GM23338 (cell line): ENCODE measurements around the gene SUSD2.

Source experiments
- CREB1 ChIP-seq: fragments of 250-450 bp; sonication (Bioruptor Pico); IDR thresholded peaks from 2 replicates; pipeline ENCODE4 v1.5.0; 2020; ENCODE audit warnings: low read depth, mild to moderate bottlenecking, moderate library complexity
- EZH2 ChIP-seq: fragments of 200-600 bp; sonication (generic); IDR thresholded peaks from one replicate; pipeline ENCODE4 v1.8.0; 2017; ENCODE audit warnings: antibody characterized with exemption, mild to moderate bottlenecking, low read depth; ENCODE audit not compliant: unreplicated experiment
- EZH2phosphoT487 ChIP-seq: fragments of 200-600 bp; sonication (generic); IDR thresholded peaks from one replicate; pipeline ENCODE4 v1.8.1; 2018; ENCODE audit warnings: antibody characterized with exemption; ENCODE audit not compliant: unreplicated experiment
- JUNB ChIP-seq: IDR thresholded peaks from one replicate; pipeline ENCODE4 v1.6.1; 2016; ENCODE audit warnings: antibody characterized with exemption; ENCODE audit not compliant: unreplicated experiment
- NANOG ChIP-seq: IDR thresholded peaks from 2 replicates; pipeline ENCODE4 v1.6.1; 2016; ENCODE audit warnings: antibody characterized with exemption, borderline replicate concordance
- POLR2AphosphoS5 ChIP-seq: IDR thresholded peaks from 2 replicates; pipeline ENCODE4 v1.6.1; 2016; ENCODE audit warnings: antibody characterized with exemption, low read depth
- STAT1 ChIP-seq: IDR thresholded peaks from one replicate; pipeline ENCODE4 v1.6.1; 2016; ENCODE audit warnings: antibody characterized with exemption; ENCODE audit not compliant: unreplicated experiment
- ZNF114 ChIP-seq: fragments of 250-450 bp; sonication (Bioruptor Pico); IDR thresholded peaks from 2 replicates; pipeline ENCODE4 v1.5.0; 2020; ENCODE audit warnings: mild to moderate bottlenecking, moderate library complexity
- TF ChIP-seq, protein P1 (sequence below), 2 experiments: fragments of 200-600 bp in 1 of 2; sonication (generic) in 1 of 2; conservative IDR thresholded peaks; 2 replicates each; pipeline versions ENCODE4 v1.5.1 to v1.6.1; 2016 to 2017; ENCODE audit warnings: antibody characterized with exemption in 2 of 2, low read depth in 2 of 2, mild to moderate bottlenecking in 2 of 2, moderate library complexity in 1 of 2
- TF ChIP-seq, protein P2 (sequence below): IDR thresholded peaks from one replicate; pipeline ENCODE4 v1.6.1; 2018; ENCODE audit warnings: antibody characterized with exemption; ENCODE audit not compliant: unreplicated experiment
- TF ChIP-seq, protein P3 (sequence below): fragments of 250-450 bp; sonication (Bioruptor Pico); IDR thresholded peaks from 2 replicates; pipeline ENCODE4 v1.5.0; 2020; ENCODE audit warnings: mild to moderate bottlenecking, moderate library complexity
- TF ChIP-seq, protein P4 (sequence below): IDR thresholded peaks from 2 replicates; pipeline ENCODE4 v1.6.1; 2016; ENCODE audit warnings: antibody characterized with exemption

DNA sequence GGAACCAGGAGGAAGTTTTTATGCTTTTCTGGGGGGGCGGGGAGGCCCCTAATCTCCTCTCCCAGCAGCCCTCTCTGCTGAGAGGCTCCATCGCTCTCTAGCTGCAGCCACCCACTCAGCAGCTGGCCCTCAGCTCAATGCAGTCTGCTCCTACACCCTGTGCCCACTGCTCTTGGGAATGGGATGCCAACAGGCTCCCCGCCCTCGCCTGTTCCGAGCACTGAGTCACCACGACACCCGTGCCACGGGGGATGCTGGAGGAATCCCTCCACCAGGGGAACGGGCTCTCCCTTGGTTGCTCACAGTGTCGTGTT lies 23.5 kb upstream of the SUSD2 start:
- TF ChIP-seq, protein P1, sequence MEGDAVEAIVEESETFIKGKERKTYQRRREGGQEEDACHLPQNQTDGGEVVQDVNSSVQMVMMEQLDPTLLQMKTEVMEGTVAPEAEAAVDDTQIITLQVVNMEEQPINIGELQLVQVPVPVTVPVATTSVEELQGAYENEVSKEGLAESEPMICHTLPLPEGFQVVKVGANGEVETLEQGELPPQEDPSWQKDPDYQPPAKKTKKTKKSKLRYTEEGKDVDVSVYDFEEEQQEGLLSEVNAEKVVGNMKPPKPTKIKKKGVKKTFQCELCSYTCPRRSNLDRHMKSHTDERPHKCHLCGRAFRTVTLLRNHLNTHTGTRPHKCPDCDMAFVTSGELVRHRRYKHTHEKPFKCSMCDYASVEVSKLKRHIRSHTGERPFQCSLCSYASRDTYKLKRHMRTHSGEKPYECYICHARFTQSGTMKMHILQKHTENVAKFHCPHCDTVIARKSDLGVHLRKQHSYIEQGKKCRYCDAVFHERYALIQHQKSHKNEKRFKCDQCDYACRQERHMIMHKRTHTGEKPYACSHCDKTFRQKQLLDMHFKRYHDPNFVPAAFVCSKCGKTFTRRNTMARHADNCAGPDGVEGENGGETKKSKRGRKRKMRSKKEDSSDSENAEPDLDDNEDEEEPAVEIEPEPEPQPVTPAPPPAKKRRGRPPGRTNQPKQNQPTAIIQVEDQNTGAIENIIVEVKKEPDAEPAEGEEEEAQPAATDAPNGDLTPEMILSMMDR (conservative IDR thresholded peaks at IDR 0.05; ENCODE audit: low read depth in 2 of 2), result no peak
- no peak for TF ChIP-seq POLR2AphosphoS5
- no peak for TF ChIP-seq CREB1 (CRISPR knock-in tag)
- no peak for TF ChIP-seq EZH2
- TF ChIP-seq, protein P2, sequence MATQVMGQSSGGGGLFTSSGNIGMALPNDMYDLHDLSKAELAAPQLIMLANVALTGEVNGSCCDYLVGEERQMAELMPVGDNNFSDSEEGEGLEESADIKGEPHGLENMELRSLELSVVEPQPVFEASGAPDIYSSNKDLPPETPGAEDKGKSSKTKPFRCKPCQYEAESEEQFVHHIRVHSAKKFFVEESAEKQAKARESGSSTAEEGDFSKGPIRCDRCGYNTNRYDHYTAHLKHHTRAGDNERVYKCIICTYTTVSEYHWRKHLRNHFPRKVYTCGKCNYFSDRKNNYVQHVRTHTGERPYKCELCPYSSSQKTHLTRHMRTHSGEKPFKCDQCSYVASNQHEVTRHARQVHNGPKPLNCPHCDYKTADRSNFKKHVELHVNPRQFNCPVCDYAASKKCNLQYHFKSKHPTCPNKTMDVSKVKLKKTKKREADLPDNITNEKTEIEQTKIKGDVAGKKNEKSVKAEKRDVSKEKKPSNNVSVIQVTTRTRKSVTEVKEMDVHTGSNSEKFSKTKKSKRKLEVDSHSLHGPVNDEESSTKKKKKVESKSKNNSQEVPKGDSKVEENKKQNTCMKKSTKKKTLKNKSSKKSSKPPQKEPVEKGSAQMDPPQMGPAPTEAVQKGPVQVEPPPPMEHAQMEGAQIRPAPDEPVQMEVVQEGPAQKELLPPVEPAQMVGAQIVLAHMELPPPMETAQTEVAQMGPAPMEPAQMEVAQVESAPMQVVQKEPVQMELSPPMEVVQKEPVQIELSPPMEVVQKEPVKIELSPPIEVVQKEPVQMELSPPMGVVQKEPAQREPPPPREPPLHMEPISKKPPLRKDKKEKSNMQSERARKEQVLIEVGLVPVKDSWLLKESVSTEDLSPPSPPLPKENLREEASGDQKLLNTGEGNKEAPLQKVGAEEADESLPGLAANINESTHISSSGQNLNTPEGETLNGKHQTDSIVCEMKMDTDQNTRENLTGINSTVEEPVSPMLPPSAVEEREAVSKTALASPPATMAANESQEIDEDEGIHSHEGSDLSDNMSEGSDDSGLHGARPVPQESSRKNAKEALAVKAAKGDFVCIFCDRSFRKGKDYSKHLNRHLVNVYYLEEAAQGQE, result no peak
- TF ChIP-seq, protein P3, sequence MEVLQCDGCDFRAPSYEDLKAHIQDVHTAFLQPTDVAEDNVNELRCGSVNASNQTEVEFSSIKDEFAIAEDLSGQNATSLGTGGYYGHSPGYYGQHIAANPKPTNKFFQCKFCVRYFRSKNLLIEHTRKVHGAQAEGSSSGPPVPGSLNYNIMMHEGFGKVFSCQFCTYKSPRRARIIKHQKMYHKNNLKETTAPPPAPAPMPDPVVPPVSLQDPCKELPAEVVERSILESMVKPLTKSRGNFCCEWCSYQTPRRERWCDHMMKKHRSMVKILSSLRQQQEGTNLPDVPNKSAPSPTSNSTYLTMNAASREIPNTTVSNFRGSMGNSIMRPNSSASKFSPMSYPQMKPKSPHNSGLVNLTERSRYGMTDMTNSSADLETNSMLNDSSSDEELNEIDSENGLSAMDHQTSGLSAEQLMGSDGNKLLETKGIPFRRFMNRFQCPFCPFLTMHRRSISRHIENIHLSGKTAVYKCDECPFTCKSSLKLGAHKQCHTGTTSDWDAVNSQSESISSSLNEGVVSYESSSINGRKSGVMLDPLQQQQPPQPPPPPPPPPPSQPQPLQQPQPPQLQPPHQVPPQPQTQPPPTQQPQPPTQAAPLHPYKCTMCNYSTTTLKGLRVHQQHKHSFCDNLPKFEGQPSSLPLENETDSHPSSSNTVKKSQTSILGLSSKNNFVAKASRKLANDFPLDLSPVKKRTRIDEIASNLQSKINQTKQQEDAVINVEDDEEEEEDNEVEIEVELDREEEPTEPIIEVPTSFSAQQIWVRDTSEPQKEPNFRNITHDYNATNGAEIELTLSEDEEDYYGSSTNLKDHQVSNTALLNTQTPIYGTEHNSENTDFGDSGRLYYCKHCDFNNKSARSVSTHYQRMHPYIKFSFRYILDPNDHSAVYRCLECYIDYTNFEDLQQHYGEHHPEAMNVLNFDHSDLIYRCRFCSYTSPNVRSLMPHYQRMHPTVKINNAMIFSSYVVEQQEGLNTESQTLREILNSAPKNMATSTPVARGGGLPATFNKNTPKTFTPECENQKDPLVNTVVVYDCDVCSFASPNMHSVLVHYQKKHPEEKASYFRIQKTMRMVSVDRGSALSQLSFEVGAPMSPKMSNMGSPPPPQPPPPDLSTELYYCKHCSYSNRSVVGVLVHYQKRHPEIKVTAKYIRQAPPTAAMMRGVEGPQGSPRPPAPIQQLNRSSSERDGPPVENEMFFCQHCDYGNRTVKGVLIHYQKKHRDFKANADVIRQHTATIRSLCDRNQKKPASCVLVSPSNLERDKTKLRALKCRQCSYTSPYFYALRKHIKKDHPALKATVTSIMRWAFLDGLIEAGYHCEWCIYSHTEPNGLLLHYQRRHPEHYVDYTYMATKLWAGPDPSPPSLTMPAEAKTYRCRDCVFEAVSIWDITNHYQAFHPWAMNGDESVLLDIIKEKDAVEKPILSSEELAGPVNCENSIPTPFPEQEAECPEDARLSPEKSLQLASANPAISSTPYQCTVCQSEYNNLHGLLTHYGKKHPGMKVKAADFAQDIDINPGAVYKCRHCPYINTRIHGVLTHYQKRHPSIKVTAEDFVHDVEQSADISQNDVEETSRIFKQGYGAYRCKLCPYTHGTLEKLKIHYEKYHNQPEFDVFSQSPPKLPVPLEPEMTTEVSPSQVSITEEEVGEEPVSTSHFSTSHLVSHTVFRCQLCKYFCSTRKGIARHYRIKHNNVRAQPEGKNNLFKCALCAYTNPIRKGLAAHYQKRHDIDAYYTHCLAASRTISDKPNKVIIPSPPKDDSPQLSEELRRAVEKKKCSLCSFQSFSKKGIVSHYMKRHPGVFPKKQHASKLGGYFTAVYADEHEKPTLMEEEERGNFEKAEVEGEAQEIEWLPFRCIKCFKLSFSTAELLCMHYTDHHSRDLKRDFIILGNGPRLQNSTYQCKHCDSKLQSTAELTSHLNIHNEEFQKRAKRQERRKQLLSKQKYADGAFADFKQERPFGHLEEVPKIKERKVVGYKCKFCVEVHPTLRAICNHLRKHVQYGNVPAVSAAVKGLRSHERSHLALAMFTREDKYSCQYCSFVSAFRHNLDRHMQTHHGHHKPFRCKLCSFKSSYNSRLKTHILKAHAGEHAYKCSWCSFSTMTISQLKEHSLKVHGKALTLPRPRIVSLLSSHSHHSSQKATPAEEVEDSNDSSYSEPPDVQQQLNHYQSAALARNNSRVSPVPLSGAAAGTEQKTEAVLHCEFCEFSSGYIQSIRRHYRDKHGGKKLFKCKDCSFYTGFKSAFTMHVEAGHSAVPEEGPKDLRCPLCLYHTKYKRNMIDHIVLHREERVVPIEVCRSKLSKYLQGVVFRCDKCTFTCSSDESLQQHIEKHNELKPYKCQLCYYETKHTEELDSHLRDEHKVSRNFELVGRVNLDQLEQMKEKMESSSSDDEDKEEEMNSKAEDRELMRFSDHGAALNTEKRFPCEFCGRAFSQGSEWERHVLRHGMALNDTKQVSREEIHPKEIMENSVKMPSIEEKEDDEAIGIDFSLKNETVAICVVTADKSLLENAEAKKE, result no peak
- TF ChIP-seq JUNB, result no peak
- TF ChIP-seq EZH2phosphoT487, result no peak
- TF ChIP-seq NANOG, result no peak
- TF ChIP-seq, protein P4, sequence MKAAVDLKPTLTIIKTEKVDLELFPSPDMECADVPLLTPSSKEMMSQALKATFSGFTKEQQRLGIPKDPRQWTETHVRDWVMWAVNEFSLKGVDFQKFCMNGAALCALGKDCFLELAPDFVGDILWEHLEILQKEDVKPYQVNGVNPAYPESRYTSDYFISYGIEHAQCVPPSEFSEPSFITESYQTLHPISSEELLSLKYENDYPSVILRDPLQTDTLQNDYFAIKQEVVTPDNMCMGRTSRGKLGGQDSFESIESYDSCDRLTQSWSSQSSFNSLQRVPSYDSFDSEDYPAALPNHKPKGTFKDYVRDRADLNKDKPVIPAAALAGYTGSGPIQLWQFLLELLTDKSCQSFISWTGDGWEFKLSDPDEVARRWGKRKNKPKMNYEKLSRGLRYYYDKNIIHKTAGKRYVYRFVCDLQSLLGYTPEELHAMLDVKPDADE, result no peak
- TF ChIP-seq ZNF114 (CRISPR knock-in tag), result no peak
- TF ChIP-seq STAT1, result no peak
